Fibroblast of pulmonary artery (primary cell): ENCODE data around the gene TGFBR2.

ENCODE experiments used
- DNase-seq: peaks from one replicate; pipeline ENCODE4 v3.0.0-alpha.2; 2010; ENCODE audit warnings: low read depth
- H3K4me3 ChIP-seq: replicated peaks from 2 replicates; pipeline ENCODE4 v1.5.1; 2011; ENCODE audit warnings: low read depth, mild to moderate bottlenecking, control low read depth, low read length, moderate library complexity
- CTCF ChIP-seq: IDR thresholded peaks from 2 replicates; pipeline ENCODE4 v1.5.1; 2011; ENCODE audit warnings: mild to moderate bottlenecking, control low read depth, low read length, inconsistent platforms; ENCODE audit errors: missing control alignments

TGFBR2 gene

GRCh38 chr3:30672959-30673358 lies 66.6 kb downstream of the TGFBR2 start:
- no peak overlapping the region for H3K4me3 ChIP-seq
- DNase-seq: peak; percentile 49
- TF ChIP-seq CTCF: no peak

- no peak overlapping the region for H3K4me3 ChIP-seq
- TF ChIP-seq CTCF: no peak
These were observed 67.3 kb downstream of the TGFBR2 start for GRCh38 chr3:30673425-30674341.

GRCh38 chr3:30675006-30675405 lies 68.6 kb downstream of the TGFBR2 start:
- DNase-seq: no peak
- TF ChIP-seq CTCF: no peak
- no peak overlapping the region for H3K4me3 ChIP-seq

More at GRCh38 chr3:30673425-30674341, 67.3 kb downstream of the TGFBR2 start:
- no peak for DNase-seq

GRCh38 chr3:30675774-30676173 lies 69.4 kb downstream of the TGFBR2 start:
- H3K4me3 ChIP-seq: no peak overlapping the region
- TF ChIP-seq CTCF: no peak
- no peak for DNase-seq

- TF ChIP-seq CTCF: no peak
- no peak overlapping the region for H3K4me3 ChIP-seq
- DNase-seq: no peak
These were observed 70.3 kb downstream of the TGFBR2 start for GRCh38 chr3:30676424-30677346.

- DNase-seq: no peak
- no peak for TF ChIP-seq CTCF
- H3K4me3 ChIP-seq: no peak overlapping the region
These were observed 70.9 kb downstream of the TGFBR2 start for GRCh38 chr3:30677347-30677685.
